A172 (cell line): Measurements from ENCODE around the gene SNX8. TPM values are rescaled to one million over a fixed set of nuclear protein-coding genes. Genes with fewer than 3 reads are reported as not detected.
"Not testable (repeated sequence)": the region's sequence is repeated elsewhere in the genome, so short reads cannot be mapped to it uniquely, and the experiment has no call there.

Experiments used
- DNase-seq: peaks from one replicate; pipeline ENCODE4 v3.0.0-alpha.2; 2015; ENCODE audit warnings: low spot score
- total RNA-seq: library from RNA; depleted of rRNA; stranded (reverse); fragments of >200 nt; shearing (Covaris generic); gene quantifications from 2 replicates; pipeline ENCODE4 v1.2.3, GENCODE V29; 2014

Gene SNX8
- total RNA-seq, 1 experiment from 2014 or later: 27.2 TPM

DNA sequence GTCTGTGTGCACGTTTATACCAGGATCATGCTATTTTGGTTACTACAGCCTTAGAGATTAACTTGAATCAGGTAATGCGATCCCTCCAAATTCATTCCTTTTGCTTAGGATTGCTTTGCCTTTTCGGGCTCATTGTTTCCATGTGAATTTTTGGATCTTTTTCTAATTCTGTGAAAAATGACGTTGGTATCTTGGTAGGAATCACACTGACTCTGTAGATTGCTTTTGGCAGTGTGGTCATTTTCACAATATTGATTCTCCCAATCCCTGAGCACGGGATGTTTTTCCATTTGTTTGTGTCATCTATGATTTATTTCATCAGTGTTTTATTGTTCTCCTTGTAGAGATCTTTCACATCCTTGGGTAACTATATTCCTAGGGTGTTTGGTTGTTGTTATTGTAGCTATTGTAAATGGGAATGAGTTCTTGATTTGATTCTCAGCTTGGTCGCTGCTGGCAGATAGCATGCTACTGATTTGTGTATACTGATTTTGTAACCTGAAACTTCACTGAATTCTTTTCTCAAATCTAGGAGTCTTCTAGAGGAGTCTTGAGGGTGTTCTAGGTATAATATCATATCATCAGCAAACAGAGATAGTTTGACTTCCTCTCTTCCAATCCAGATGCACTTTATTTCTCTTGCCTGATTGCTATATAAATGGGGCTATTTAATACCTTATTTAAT is 18.2 kb downstream of the SNX8 start:
- no peak for DNase-seq

DNA sequence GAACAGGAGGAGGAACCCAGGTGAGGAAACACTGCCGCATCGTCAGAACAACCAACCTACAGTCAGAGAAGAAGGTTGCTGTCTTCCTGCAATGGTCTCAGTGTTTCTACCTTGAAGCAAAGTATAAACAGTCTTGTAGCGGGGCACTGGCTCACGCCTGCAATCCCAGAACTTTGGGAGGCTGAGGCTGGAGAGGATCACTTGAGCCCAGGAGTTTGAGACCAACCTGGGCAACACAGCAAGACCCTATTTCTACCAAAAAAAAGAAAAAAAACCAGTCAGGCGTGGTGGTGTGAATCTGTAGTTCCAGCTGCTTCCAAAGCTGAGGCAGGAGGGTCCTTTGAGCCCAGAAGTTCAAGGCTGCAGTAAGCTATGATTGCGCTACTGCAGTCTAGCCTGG is 23.4 kb downstream of the SNX8 start:
- no peak for DNase-seq

DNA sequence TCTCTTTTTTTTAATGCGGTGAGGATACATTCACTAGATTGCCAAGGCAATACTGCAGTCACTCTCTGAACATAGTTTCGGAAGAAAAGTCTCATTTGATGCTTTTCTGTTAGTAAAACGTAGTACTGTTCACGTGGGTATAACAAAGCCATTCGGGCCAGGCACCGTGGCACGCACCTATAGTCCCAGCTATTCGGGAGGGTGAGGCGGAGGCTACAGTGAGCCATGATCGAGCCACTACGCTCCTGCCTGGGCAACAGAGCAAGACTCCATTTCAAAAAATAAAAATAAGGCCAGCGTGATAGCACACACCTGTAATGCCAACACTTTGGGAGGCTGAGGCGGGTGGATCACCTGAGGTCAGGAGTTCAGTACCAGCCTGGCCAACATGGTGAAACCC is 24.6 kb downstream of the SNX8 start:
- DNase-seq: no peak

DNA sequence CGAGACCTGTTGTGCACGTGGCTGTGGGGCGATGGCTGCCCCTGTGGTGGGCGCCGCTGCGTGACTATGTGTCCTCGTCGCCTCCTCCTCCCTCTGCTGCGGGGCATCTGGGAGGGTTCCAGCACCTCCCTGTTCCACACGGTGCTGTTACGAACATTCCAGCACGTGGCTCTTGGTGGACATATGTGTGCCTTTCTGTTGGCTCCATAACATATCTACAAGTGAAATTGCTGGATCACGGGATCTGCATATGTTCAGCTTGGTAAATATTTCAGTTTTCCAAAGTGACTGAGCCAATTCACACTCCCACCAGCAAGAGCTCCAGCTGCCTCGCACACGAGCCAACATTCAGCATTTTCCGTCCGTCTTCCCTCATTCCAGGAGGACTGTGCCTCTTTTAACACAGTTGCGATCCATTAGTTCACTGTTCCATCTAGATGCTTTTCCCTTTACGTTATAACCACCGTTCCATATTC is 25.1 kb downstream of the SNX8 start:
- DNase-seq: no peak

DNA sequence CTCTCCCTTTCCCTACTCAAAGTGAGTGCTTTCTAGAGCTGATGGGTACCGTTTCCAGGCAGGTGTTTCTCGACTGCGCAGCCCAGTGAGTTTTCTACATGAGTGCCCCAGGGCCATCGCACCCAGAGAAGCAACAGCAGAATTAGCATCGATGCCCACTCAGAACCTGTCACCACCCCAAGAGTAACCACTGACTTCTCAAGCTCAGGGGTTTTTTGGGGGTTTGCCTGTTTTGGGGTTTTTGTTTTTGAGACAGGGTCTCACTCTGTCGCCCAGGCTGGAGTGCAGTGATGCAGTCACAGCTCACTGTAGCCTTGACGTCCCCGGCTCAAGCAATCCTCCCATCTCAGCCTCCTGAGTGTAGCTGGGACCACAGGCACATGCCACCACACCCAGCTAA is 25.7 kb downstream of the SNX8 start:
- no peak for DNase-seq

DNA sequence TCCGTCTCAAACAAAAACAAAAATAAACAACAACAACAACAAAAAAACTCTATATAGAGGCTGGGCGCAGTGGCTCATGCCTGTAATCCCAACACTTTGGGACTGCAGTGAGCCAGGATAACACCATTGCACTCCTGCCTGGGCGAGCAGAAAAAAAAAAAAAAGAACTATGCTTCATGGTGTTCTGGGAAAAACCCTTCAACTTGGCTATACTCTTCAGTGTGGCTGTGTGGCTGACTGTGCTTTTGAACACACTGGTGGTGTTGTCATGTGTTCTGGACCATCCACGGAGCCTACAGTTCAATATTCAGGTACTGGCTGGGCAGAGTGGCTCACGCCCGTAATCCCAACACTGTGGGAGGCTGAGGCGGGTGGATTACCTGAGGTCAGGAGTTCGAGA is 26.5 kb downstream of the SNX8 start:
- DNase-seq: no peak

DNA sequence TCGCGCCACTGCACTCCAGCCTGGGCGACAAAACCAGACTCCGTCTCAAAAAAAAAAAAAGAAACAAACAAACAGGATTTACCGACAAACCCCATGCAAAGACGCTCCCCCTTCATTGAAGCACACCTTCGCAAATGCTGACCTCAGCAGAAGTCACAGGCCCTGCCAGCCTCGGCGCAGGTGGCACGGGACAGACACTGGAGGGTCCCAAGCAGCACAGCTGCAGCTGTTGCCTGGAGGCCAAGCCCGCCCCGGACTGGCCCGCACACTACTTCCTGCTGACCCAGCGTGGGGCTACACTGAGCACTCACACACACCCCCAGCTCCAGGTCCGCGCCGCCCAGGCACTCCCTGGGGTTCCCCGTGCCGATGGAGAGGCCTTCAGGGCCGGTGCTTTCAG is 31.2 kb downstream of the SNX8 start:
- DNase-seq: no peak

DNA sequence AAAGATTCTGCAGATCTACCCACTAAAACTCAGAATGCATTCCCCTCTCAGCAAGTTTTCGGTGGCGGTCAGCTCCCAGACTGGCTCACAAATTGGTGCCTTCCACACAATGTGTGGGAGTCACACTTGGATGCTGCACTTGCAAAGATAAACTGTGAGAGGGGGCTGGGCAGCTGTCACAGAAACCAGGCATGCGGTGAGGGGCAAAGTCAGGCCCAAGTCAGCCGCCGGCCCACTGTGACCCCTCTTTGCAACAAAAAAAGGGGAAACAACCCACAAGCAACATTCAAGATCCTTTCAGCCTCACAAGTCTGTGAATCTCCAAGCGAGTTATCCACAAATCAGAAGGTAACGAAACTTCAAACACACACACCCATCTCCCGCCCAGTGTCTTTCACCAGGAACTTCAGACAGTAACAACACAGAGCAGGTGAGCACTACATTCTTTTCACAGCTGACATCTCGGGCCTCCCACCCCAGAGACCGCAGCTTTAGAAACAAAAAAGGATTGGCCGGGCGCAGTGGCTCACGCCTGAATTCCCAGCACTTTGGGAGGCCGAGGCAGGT is 32.0 kb downstream of the SNX8 start:
- no peak for DNase-seq

DNA sequence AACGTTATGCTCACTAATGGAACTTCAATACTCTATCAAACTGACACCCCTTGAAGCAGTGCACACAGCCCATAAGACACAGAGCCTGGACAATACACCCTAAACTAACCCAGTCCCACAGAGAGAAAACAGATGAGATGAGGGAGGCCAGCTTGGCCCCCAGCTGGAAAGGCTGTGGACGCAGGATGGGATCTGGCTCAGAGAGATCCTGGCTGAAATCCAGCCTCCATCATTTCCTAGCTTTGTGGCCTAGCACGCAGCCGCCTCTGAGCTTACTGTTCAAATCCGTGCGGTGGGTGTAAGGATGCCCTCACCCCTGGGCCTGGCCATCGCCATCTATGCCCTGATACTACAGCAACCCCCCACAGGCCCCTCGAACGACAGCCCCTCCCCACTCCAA is 32.7 kb downstream of the SNX8 start:
- no peak for DNase-seq

DNA sequence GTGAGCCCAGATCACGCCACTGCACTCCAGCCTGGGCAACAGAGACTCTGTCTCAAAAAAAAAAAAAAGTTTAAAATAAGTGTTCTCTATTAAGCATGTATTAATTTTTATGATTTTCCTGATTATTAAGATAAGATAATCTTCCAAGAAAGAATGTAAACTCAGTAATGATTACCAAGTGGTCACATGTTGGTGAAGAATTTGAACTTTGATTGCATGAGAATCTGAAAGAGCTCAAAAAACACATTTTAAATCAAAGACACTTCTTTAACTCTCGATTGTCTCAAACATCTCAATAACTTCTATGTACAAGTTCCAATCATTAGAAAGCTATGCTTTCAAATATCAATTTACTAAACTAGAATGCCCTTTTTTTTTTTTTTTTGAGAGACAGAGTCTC is 33.8 kb downstream of the SNX8 start:
- no peak for DNase-seq

DNA sequence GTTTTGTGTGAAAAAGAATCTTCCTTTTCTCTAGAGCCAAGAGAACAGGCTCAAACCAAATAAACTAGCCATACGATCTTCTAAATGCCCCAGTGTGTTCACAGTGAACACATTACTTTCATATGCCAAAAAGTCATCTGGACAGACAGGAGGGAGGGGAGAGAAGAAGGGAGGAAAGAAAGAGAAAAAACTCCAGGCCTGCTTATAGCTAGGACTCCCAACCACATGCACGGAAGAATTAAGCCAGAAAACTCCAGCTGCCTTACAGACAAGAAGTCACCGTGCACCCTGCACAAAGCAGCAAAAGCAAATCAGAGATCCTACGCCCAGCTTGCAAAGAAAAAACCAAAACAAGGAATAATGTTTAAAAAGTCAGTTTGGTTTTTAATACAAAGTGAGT is 34.3 kb downstream of the SNX8 start:
- DNase-seq: no peak

DNA sequence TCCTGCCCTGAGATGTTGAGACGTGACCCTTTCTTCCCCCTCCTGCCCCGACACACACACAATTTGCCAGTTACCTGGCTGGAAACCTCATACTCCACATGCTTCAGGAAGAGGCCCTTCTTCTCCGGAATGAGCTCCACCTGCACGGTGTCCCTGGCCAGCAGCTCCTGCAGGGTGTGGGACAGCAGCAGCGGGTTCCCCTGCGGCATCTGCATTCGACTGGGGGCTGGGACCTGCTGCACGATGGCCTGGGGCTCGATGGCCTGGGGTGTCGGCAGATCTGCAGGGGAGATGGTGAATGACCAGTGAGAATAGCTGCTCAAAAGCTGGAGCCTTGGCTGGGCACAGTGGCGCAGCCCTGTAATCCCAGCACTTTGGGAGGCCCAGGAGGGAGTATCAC is 36.2 kb downstream of the SNX8 start:
- no peak for DNase-seq

DNA sequence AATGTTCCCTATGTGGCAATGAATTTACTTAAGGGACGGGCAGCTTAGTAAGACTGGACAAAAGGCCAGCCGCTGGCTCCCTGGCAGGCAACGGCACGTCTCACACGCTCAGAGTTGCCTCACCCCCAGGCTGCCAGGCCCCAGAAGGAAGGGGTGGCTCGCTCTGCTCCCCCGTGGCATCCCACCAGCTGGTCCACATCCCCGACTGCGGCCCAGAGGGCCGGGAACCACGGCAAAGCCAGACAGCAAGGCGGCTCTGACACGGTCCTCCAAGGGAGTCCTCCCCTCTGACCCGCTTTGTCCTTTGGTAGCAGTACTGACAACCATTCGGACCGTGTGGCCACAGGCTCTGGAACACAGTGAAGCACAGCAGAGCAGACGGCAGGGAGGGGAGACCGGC is 38.1 kb downstream of the SNX8 start:
- DNase-seq: no peak

DNA sequence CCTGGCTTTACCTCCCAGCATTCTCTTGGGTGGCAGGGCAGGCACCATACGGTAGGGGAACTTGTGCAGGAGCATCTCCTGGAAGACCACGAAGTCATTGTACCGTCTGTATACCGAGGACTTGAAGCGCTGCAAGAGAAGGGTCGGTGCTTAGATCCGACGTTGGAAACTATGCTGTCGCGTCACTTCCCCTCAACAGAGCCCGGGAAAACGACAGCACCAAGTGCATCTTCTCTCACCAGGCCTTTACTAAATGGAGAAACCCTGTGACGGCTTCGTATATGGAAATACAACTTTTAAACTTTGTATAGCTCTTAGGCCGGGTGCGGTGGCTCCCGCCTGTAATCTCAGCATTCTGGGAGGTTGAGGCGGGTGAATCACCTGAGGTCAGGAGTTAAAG is 39.1 kb downstream of the SNX8 start:
- no peak for DNase-seq

DNA sequence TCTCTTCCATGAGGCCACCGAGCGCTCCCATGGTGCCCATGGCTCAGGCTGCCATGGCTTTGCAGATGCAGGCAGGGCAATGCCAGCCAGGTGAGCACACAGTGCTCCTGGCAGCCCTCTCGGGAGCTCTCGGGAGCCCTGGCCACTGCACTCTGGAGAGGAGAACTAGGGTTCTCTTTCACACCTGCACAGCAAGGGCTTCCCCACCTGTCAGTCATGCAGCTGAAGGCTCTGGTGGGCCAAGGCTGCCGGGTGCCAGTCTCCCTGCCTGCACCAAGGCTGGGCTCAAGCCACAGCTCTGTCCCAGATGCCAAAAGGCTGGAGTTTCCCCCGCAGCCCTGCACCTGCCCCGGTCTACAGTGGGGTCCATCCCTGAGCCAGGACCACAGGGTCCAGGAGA is 39.6 kb downstream of the SNX8 start:
- DNase-seq: no peak

DNA sequence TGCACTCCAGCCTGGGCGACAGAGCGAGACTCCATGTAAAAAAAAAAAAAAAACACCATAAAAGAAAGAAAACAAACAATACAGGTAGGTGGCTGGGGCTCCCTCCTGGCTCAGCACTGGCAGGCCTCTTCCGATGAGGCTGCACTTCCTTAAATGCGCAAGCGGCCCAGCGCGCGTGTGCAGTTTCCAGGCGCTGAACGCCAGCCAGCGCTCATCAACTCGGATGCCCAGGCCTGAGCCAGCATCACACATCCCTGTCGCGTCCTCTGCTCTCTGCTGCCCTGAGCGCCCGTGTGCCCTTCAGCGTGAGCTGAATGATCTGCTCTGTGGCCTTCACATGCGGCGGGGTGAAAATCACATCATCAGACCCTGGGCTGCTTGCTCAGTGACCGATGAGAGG is 40.4 kb downstream of the SNX8 start:
- DNase-seq: no peak

DNA sequence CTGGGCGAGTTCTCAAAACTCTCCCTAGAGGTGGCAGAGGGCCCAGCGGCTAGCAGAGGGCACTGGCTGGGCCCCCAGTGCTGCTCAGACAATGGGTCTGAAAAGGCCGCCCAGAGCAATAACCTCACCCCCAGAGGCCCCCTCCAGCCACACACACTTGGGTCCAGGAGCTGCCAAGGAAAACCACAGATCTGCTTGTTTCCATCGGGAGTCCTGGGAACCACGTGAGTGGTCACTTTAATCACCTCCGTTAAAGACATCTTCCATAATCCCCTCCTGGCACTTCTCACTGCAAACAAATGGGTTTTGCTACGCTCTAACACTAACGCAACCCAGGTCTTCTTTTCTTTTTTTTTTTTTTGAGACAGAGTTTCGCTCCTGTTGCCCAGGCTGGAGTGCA is 42.2 kb downstream of the SNX8 start:
- no peak for DNase-seq

DNA sequence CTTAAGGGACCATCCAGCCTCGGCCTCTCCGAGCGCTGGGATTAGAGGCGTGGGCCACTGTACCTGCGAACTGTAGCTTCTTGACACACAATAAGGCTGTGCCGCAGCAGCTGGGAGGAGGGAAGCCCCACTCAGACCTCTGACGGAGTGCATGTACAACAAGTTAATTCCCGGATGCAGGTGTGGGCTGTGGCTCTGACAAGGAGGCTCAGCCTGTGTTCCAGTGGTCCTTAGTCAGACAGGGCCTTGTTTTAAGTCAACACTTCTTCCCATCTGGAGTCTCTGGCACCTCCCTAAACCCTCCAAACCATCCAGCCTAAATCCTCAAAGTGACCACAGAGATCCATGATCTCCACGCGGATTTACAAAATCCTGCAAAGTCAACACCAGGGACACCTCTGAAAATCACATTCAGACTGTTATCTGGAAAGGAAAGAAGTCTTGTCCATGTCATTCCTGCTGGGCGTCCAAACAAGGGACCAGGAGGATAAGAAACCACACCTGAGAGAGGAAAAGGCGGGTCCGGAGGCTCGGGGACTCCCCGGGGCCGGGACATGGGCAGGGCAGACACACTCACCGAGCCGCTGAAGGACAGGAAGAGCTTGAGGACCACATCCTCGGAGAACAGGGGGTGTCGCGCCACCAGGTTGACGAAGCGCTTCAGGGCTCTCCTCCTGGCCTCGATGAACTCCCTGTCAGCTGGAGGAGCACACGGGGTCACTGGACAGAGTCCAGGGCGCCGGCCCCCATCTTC is 42.8 kb downstream of the SNX8 start:
- DNase-seq: no peak

DNA sequence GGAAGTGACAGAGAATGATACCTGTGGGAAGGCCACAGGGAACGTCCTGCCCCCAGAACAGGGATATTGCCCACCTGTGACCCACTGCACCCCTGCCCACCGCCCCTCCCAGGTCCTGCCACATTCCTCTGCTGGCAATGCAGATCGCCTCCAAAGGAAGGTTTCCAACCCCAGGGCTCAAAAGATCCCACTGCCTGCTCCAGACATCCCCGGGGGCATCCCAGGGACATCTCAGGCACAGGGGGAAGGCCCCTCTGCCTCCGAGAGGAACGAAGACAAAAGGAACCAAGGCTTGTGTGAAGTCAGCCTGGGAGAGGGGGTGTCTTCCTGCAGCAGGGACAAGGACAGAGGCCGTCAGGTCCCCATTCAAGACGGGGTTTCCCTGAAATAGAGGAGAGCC is 43.7 kb downstream of the SNX8 start:
- no peak for DNase-seq

DNA sequence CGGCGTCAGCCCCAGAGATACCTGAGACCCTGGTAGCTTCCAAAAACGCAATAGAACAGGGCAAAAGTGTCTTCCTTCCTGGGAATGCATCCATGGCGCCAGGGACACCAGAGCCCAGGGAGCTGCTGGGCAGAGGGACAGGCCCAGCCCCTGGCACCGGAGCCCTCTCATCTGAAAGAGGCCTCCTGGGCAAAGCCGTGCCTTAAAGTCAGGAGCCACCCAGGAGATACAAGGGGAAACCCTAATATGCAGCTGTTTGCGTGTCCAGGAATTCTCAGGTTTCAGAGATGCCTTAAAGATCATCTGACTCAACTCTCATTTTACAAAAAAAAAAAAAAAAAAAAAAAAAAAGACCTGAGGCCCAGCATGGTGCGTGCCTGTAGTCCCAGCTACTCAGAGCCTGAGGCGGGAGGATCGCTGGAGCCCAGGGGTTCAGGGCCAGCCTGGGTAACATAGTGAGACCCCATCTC is 44.2 kb downstream of the SNX8 start:
- DNase-seq: no peak

DNA sequence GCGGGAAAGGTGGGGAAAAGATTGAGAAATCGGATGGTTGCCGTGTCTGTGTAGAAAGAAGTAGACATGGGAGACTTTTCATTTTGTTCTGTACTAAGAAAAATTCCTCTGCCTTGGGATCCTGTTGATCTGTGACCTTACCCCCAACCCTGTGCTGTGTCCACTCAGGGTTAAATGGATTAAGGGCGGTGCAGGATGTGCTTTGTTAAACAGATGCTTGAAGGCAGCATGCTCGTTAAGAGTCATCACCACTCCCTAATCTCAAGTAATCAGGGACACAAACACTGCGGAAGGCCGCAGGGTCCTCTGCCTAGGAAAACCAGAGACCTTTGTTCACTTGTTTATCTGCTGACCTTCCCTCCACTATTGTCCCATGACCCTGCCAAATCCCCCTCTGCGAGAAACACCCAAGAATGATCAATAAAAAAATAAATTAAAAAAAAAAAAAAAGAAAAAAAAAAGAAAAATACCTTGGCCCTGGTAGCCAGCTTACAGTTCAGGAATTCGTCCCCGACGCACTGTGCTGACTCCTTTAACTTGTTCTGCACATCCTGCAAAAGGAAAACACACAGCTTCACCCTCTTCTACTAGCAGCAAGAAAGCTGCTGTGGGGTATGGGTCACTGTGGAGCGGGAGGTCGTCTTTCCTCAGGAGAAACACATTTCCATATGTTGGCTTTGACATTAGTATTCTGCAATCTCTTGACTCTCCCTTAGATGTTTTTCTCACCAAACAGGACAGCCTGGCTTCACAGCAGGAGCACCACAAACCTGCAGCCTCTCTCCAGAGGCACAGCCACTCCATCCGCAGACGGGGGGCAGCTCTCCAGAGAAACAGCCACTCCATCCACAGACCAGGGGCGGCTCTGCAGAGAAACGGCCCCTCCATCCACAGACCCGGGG is 44.9 kb downstream of the SNX8 start:
- DNase-seq: not testable (repeated sequence)

DNA sequence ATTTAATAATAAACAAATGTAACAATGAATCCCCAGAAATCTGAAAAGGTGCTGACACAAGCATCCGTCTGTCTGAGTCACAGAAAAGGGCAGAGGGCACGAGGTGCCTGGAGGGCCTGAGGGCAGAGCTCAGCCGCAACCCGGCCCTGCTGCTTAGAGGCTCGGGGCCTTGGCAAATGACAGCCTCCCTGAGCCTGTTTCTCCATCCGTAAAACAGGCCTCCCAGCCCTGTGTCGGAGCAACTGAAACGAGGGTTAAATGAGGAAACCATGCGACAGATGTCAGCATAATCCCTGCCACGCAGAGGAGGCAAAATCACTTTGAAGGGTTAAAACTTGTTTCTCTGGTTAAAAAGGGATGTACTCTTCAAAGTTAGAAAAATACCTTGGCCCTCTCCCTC is 47.3 kb downstream of the SNX8 start:
- no peak for DNase-seq
